NOMO-1 treated with dmso at 0.1 percent for 144 hours (cell line): ENCODE results near the gene NAALADL1.
A peak's percentile ranks its signal among the peaks of the same experiment; 100 is the strongest.
"Not testable (repeated sequence)": the region's sequence is repeated elsewhere in the genome, so short reads cannot be mapped to it uniquely, and the experiment has no call there.

ENCODE experiments used
- DNase-seq: peaks from one replicate; lab custom pipeline; 2025; ENCODE audit not compliant: unreplicated experiment; lab: John Stamatoyannopoulos, UW

Gene NAALADL1

DNA sequence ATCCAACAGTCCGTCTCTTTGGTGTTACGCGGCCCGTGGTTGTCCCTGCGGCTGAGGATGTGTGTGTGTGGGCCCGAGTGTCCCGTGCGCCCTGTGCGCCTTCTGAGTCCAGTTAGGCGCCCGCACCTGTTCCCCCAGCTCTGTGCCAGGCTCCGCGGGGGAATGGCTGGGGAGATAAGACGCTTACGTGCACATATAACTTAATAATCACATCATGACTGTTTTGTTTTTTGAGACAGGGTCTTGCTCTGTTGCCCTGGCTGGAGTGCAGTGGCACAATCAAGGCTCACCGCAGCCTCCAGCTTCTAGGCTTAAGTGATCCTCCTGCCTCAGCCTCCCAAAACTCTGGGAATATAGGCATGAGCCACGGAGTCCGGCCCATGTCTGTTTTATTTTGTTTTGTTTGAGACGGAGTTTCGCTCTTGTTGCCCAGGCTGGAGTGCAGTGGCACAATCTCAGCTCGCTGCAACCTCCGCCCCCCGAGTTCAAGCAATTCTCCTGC, 43.6 kb downstream of the NAALADL1 start:
- DNase-seq, result no peak

- DNase-seq, result peak; percentile 66
Measured at GRCh38 chr11:65013888-65014725, 44.2 kb downstream of the NAALADL1 start, which contains the start of gene ARL2. TSS of gene ARL2 (plus strand) at chr11:65014160. CDS start at chr11:65014208, 48 bp downstream.

DNA sequence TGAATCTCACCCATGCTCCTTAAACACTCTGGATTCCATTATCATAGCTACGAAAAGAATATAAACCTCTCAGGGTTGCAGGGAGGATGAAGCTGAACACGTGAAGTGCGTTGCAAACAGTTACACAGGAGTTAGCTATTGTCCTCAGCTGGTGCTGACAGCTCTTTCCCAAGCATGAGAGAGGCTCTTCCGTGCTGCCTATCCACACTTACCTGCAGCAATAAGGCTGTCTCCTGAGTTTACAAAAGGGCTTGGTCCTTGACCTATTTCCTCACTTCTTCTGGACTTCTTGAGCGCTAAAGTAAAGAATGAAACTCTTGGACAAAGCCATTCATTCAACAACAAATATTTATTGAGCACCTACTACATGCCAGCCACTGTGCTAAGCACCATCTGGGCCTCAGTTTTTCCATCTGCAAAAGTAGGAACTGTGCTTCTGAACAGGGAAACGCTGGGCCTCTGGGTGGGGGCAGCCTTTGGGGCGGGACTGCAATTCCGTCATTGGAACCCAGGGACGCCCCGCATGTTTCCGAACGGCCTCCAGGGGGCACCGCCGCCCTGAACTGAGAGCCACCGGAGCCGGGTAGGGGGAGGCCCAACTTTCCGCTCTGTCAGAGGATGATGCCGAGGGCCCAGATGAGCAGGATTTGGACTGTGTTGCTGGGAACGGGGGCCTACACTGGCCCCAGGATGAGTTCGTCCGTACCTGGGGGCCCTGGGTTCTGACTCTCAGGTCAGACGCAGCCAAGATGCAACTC, 45.0 kb downstream of the NAALADL1 start:
- peak; percentile 88 for DNase-seq

- no peak for DNase-seq
Measured at GRCh38 chr11:65008873-65009272, 49.5 kb downstream of the NAALADL1 start.

DNA sequence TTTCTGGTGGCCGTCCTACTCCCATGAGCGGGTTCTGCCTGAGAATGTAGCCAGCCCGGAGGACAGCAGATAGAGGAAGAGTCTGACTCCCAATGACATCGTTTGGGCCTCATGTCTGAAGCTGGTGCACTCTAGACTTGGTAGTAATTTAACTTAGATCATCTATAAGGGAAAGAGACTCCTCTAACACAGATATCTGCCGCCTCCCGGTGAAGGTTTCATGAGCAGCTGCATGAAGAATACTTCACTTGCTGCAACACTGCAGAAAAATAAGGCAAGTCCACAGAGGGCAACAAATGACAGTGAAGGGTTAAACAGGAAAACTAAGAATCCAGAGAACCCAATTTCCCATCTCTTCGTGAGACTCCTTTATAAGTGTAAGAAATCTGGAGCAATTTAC, 50.3 kb downstream of the NAALADL1 start:
- DNase-seq, result no peak

DNA sequence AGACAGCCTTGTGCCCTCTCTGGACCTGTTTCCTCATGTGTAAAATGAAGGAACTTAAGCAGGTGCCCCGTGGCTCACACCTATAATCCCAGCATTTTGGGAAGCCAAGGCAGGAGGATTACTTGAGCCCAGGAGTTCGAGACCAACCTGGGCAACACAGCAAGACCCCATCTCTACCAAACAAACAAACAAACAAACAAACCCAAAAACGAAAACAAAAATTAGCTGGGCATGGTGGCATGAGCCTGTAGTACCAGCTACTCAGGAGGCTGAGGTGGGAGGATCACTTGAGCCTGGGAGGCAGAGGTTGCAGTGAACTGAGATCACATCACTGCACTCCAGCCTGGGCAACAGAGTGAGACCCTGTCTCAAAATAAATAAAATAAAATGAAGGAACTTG, 54.4 kb downstream of the NAALADL1 start:
- DNase-seq, result not testable (repeated sequence)

GRCh38 chr11:65003282-65003681, 55.1 kb downstream of the NAALADL1 start:
- DNase-seq, result no peak

DNA sequence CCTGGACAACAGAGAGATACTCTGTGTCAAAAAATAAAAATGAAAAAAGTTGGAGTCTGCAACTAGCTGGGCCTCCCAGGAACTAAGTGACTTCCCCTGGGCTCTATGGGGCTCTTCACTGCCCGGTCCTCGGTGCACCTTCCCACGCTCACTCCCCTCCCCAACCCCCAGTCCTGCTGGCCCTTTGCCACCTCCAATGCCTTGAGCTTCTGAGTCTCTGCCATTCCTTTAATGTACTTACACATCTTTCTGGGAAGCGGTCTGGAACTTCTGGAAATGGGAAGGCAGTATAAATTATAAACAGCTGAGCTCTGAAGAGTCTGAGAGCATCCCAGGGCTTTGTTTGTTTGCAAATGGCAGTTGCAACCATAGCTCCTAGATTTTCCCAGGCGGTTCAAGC, 55.6 kb downstream of the NAALADL1 start:
- no peak for DNase-seq

DNA sequence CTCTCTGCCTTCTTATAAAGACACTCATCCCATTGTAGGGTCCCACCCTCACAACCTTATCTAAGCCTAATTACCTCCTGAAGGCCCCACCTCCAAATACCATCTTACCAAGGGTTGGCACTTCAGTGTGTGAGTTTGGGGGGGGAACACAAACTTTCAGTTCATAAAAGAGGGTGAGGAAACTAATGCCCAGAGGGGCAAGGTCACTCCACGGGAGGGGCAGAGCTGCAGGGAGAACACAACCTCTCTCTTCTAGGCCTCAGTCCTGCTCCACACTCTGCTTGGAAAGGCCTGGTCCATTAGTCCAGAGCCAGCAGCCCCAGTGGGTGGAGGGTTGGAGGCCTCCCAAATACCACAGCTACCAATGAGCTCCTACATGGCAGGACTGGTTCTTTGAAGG, 58.9 kb downstream of the NAALADL1 start:
- no peak for DNase-seq

GRCh38 chr11:64998690-64999431, 59.5 kb downstream of the NAALADL1 start:
- DNase-seq, result no peak

- no peak for DNase-seq
Measured at GRCh38 chr11:64998141-64998540, 60.2 kb downstream of the NAALADL1 start.

- DNase-seq, result peak; percentile 55
Measured at GRCh38 chr11:64996710-64997380, 61.5 kb downstream of the NAALADL1 start, which contains the start of gene BATF2. TSS of gene BATF2 (minus strand) at chr11:64996971. CDS start at chr11:64996914, 57 bp downstream.

DNA sequence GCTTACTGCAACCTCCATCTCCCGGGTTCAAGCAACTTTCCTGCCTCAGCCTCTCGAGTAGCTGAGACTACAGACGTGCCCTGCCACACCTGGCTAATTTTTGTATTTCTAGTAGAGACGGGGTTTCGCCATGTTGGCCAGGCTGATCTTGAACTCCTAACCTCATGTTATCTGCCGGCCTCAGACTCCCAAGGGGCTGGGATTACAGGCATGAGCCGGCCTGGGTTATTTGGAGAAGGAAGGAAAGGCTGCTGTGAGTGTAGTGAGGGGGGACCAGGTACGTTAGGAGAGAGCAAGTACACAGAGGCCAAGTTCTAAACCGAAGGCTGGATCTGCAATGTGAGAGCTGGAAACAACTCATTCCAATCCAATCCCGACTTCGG, 62.0 kb downstream of the NAALADL1 start:
- no peak for DNase-seq
